Measurements from ENCODE around the gene CDH2.

The CDH2 gene

GRCh38 chr18:27994571-27994970 lies 182.4 kb downstream of the CDH2 start:
- DNase-seq (ENCODE audit: low spot score) = no peak

DNA sequence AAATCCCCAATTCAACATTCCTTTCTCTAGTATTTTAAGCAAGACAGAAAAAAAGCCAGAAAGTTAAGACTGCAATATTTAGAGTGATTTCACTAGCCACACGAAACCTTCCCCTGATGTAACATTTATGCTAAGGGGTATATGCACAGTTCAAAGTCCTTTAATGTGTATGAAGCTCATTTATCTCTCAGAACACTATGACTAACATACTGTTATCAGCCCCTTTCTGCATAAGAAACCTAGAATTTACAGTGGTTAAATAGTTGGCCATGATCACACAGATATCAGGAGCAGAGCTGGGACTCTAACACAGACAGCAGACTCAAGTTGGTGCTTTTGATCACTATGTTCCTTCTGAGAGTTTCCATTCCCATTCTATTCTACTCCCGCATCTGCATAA lies 185.5 kb downstream of the CDH2 start:
- DNase-seq (ENCODE audit: low spot score) = no peak

DNA sequence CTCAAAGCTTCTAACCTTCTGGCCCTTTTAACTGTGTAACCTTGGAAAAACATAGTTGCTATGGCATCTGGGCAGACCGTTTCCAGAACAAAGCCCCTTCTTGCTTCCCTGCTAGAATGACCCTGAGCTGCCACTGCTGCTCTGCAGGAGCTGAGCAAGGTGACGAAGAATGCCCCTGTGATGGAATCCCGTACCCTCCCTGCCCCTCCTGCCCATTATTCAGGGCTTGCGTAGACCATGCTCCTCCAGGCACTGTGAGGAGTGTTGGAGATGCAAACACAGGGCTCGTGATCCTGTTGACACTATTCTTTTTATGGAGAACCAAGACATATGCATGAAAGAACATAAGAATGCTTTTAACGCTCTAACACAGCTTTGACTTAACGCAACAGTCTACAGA lies 191.1 kb downstream of the CDH2 start:
- DNase-seq (ENCODE audit: low spot score) = no peak

- no peak for DNase-seq (ENCODE audit: low spot score)
Observed at GRCh38 chr18:27983780-27984179, 193.2 kb downstream of the CDH2 start.

DNA sequence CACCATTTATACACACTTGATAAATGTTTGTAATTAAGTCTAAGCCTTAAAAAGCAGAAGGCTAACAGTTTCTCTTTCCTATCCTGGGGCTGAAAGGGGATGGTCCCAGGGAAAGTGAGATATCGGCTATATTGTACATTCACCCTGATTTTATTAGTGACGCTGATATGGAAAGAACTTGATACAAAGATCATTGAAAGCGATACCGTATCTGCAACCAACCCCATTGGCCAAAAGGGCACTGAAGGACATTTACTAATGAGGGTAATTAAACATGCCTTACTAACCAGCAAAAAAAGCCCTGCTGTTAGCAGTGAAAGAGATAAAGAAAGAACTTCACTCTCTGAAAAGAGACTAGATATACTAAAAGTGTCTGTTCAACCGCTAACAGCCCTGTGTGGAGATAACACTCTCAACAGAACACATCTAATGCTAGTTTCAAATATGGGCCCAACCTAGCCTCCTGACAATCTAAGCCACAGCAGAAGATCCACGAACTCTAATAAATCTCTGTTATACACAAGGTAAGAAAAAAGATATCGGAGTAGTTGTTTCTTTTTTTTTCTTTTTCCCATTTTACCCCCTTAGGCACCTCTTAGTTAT lies 200.0 kb downstream of the CDH2 start:
- DNase-seq (ENCODE audit: low spot score) = no peak

DNA sequence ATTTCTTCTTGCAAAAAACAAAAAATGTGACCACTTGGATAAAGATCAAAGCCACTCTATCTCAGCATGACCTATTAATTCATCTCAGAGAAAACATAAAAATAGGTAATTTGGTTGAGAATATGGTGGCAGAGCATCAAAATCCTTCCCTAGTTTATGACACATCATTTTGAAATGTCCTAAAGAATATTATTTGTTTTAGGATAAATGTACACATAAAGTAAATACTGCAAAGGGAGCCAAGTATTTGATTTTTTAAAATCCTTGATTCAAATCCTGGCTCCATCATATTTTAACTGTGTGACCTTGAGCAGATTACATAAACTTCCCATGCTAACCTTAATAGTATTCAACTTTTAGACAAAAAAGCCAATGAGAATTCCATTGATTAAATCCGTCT lies 206.6 kb downstream of the CDH2 start:
- DNase-seq (ENCODE audit: low spot score) = no peak

DNA sequence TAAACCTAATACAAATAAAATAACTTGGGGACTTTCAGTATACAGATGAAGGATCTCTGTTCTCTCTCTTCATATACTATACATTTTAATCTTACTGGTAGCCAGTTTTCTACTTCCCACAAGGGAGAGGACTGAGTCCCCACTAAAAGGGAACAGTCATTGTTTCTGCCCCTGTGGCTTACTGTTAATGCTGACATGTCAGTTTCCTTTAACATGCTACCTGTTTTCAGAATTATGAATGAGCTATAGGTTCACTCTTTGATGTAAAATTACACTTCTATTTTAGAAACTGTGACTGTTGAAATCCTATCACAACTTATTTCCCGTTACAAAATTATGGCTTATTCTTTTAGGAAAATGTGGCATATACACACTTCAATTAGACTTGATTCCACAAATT lies 207.7 kb downstream of the CDH2 start:
- DNase-seq (ENCODE audit: low spot score) = no peak

DNA sequence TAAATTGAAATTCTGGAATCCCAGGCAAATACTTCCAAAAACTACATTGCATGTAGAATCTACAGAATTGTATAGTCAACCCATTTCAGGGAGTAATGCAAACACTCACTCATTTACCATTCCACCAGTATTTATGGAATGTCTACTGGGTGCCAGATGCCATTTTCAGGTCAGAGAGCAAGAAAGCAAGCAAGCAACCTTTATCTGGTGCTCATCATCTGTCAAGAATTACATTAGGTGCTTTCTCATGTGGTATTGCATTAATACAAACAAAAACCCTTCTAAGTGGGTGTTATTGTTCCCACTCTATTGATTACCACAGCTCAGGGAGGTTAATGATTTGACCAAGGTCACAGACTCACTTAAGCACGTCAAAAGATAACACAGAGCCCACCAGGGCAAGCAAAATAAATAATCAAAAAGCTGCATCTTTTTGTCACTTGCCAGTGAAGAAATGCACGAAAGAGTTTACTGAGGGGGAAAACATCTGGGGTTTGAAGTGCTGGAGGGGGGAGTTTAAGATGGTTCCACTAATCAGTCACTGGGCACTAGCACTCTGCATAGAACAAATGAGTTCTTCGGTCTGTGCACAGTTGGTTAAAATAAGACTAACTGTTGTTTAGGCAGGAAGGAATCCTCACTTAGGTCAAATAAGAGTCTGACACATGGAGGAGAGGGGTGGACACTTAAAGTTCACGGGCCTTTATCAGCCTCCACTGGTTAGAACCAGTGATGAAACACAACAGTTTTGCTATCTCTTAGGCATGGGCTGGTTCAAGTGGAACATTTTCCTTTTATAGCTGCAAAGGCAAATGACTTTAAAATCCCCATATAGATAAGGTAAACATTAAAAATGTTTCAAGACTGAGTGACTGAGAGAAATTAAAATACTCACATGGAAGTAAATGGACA lies 208.8 kb downstream of the CDH2 start:
- no peak for DNase-seq (ENCODE audit: low spot score)

GRCh38 chr18:27966881-27967280 lies 210.0 kb downstream of the CDH2 start:
- no peak for DNase-seq (ENCODE audit: low spot score)

DNA sequence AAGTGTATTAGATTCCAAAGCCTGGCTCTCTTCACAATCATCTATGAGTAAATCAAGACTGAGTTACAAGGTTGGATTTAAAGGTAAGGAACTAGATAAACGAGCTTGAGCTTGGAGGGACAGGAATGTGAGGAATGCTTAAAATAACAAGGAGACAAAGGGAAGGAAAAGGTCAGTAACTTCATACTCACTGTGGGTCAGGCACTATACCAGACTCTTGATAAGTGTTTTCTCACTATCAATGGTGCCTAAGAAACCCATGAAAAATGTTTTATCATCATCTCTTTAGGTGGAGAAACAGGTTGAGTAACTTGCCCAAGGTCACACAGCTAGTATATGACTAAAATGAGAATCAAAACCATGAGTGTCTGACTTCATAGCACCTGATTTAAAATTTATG lies 212.1 kb downstream of the CDH2 start:
- no peak for DNase-seq (ENCODE audit: low spot score)

DNA sequence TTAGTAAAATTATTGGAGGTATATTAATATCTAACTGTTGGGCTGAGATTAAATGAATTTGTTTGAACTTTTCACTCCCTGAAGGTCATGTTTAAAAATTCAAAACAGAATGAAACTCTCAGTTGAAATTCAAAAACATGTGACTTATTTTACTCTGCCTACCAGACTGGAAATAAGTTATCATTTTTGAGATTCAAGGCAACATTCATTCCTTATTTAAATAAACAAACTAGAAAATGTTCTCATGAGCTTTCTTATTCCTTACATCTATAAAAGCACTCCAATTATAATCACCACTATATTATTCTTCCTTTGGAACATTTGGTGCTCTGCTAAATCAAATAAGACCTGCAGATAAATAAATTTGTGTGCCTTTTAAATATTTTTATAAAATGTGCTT lies 217.8 kb downstream of the CDH2 start:
- no peak for DNase-seq (ENCODE audit: low spot score)

- no peak for DNase-seq (ENCODE audit: low spot score)
Observed at GRCh38 chr18:27956001-27956640, 220.8 kb downstream of the CDH2 start.

GRCh38 chr18:27954226-27954625 lies 222.7 kb downstream of the CDH2 start:
- DNase-seq (ENCODE audit: low spot score) = no peak

DNA sequence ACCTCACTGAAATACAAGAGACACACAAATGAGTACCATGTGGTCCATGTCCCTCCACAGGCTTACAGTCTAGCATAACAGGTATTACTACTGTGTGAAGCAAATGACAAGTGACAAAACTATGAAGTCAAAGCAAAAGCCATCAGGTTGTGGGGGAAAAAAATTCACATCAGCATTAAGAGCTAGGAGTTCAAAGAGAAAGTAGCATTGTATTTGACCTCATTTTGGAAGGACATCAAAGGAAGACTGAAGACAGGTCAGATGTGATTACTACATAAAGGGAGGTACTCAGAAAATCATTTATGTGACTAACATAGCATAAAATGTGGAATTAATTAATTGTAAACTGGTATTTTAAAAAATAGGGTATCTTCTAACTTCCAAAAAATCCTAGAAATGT lies 224.2 kb downstream of the CDH2 start:
- no peak for DNase-seq (ENCODE audit: low spot score)

DNA sequence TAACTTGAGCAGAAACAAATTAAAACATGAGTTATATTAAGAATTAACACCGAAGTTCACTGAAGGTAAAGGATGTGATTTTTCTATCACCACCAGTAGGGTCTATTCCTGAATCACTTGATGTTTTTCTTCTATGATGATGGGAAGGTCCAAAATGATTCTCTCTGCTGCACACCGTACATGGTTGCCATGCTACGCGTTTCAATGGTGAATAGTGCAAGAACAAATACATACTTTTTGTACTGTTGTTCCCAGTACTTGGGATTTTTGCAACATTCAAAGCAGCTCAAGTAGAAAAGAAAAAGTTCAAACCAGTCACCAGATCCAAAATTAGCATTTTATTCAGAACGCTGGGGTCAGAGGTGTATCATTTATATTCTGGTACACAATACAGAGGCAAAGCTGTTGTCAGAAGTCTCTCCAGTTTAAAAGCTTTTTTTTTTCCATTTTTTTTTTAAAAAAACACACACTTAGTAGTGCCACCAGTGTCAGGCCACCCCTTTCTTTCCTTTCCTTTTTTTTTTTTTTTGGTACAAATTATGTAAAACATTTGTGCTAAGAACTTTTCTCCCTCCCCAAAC lies 226.2 kb downstream of the CDH2 start:
- no peak for DNase-seq (ENCODE audit: low spot score)

GRCh38 chr18:27948986-27949385 lies 227.9 kb downstream of the CDH2 start:
- DNase-seq (ENCODE audit: low spot score) = no peak

- no peak for DNase-seq (ENCODE audit: low spot score)
Observed at GRCh38 chr18:27942706-27943105, 234.2 kb downstream of the CDH2 start.

DNA sequence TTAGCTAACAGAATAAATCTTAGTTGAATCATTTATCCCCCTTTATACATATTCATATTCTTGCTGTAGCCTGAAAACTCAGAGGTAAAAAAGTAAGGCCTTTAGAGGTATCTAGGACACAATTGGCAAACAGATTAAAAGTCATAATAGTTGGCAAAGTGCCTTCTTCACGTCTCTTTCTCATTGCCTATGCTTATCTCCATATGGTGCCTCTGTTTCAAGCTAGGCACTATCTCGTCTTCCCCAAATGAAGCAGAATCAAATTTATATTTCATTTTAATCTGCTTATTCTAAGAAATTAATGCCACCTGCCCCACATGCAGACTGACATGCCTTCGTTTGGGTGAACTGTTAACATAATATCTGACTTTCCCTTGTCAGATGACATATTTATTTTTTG lies 245.4 kb downstream of the CDH2 start:
- DNase-seq (ENCODE audit: low spot score) = no peak

DNA sequence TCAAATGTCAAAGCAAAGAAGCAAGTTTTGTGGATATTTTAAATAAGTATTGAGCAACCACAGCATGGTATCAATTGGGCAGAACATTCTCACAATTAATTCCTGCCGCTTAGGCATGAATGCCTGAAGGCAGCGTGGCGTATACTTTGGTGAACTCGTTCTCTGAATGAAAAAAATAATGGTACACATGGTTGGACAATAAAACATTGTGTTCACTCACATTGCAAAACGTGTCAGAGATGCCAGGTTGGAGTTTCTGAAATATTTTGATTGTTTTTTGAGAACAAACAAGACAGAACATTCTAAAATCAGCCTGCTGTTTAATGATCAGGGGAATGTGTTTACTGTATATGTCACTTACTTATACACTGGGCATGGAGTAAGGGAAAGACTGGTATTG lies 254.2 kb downstream of the CDH2 start:
- no peak for DNase-seq (ENCODE audit: low spot score)

- DNase-seq (ENCODE audit: low spot score) = no peak
Observed at GRCh38 chr18:27921904-27922751, 254.8 kb downstream of the CDH2 start.

DNA sequence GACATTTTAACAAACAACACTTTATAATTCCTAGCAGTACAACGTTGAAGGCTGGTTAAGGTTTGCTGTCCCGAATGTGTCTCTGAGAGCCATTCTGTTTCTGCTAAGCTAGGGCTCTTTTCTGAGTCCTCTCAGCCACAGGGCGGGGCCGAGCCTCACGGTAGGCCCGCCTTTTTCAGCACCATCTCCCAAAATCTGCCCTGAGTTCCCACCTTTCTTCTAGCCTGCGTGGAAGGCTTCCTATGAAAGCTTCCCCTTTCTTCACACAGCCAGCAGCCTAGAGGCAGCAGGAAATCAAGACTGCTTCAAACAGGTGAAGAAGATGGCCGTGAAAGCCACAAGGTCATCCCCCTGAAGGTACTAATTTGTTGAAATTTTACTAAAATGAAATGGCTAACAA lies 255.5 kb downstream of the CDH2 start:
- no peak for DNase-seq (ENCODE audit: low spot score)

GRCh38 chr18:27920836-27921235 lies 256.1 kb downstream of the CDH2 start:
- no peak for DNase-seq (ENCODE audit: low spot score)
